ENCODE measurements around the gene ESYT2. TPM values are rescaled to one million over a fixed set of nuclear protein-coding genes. Genes with fewer than 3 reads are reported as not detected.
"Not testable (repeated sequence)": the region's sequence is repeated elsewhere in the genome, so short reads cannot be mapped to it uniquely, and the experiment has no call there.

ESYT2 gene
- polyA plus RNA-seq, 1 donor (not counting 4 experiments of a cell fraction or from before 2014, with no cell fraction given): 45.9 TPM

GRCh38 chr7:158698657-158699195, 130.6 kb downstream of the ESYT2 start:
- DNase-seq (ENCODE audit: low read depth, low spot score) (no peak), FAIRE-seq (no peak)
- Histone ChIP-seq H3K27me3 (ENCODE audit: control insufficient read depth, extremely low read depth, insufficient read depth, low read length) (no peaks in the 10 kb centered on the region), H3K4me1 (ENCODE audit: control insufficient read depth, extremely low read depth, insufficient read depth, low read length) (peaks cover 9% of the 10 kb centered on the region), H3K9me3 (ENCODE audit: control insufficient read depth, low read depth, low read length) (no peaks in the 10 kb centered on the region), H3K79me2 (ENCODE audit: control insufficient read depth, insufficient read depth, low read length) (peaks cover 66% of the 10 kb centered on the region), H3K27ac (ENCODE audit: control insufficient read depth, insufficient read depth, low read length) (no peak overlapping the region), H3K36me3 (ENCODE audit: control insufficient read depth in 2 of 2, extremely low read depth in 1 of 2, insufficient read depth in 2 of 2, low read length in 2 of 2) (peaks cover 0 to 13% of the 10 kb centered on the region in 2 experiments), H3K9me1 (ENCODE audit: control insufficient read depth, extremely low read depth, insufficient read depth, low read length) (no peaks in the 10 kb centered on the region), H3K4me3 (ENCODE audit: control insufficient read depth in 2 of 3, extremely low read depth in 1 of 3, insufficient read depth in 2 of 3, low read depth in 1 of 3, low read length in 3 of 3) (no peak overlapping the region), H3K4me2 (ENCODE audit: control insufficient read depth, extremely low read depth, insufficient read depth, low read depth, low read length) (no peak overlapping the region), H3K9ac (ENCODE audit: control insufficient read depth, extremely low read depth, insufficient read depth, low read length) (no peak overlapping the region), H4K20me1 (ENCODE audit: control insufficient read depth, extremely low read depth, insufficient read depth, low read length) (no peaks in the 10 kb centered on the region), H2AFZ (ENCODE audit: control insufficient read depth, low read length) (no peak overlapping the region)
- dilution Hi-C loops (cut with MboI; ENCODE audit: extremely low pct_ligation_motif_present, low sequenced_read_pairs): no loop called here
- TF ChIP-seq EZH2 (IDR thresholded peaks at IDR 0.05; ENCODE audit: low read length) (no peak), CTCF (optimal IDR thresholded peaks at IDR 0.05 in 1 of 3, IDR thresholded peaks at IDR 0.05 in 1 of 3, conservative IDR thresholded peaks at IDR 0.05 in 1 of 3; ENCODE audit: extremely low read depth in 1 of 3, insufficient read depth in 2 of 3, low read length in 3 of 3) (no peak)

GRCh38 chr7:158697597-158697996, 131.7 kb downstream of the ESYT2 start:
- H4K20me1 ChIP-seq (ENCODE audit: control insufficient read depth, extremely low read depth, insufficient read depth, low read length); dilution Hi-C loops (cut with MboI; ENCODE audit: extremely low pct_ligation_motif_present, low sequenced_read_pairs); H3K27me3 ChIP-seq (ENCODE audit: control insufficient read depth, extremely low read depth, insufficient read depth, low read length); H3K9ac ChIP-seq (ENCODE audit: control insufficient read depth, extremely low read depth, insufficient read depth, low read length); H3K4me1 ChIP-seq (ENCODE audit: control insufficient read depth, extremely low read depth, insufficient read depth, low read length); FAIRE-seq; H3K9me1 ChIP-seq (ENCODE audit: control insufficient read depth, extremely low read depth, insufficient read depth, low read length); H3K4me3 ChIP-seq (ENCODE audit: control insufficient read depth in 2 of 3, extremely low read depth in 1 of 3, insufficient read depth in 2 of 3, low read depth in 1 of 3, low read length in 3 of 3); DNase-seq (ENCODE audit: low read depth, low spot score); H2AFZ ChIP-seq (ENCODE audit: control insufficient read depth, low read length); H3K9me3 ChIP-seq (ENCODE audit: control insufficient read depth, low read depth, low read length); H3K4me2 ChIP-seq (ENCODE audit: control insufficient read depth, extremely low read depth, insufficient read depth, low read depth, low read length); H3K27ac ChIP-seq (ENCODE audit: control insufficient read depth, insufficient read depth, low read length): not testable (repeated sequence)
- Histone ChIP-seq H3K79me2 (ENCODE audit: control insufficient read depth, insufficient read depth, low read length) (peaks cover 54% of the 10 kb centered on the region), H3K36me3 (ENCODE audit: control insufficient read depth in 2 of 2, extremely low read depth in 1 of 2, insufficient read depth in 2 of 2, low read length in 2 of 2) (peaks cover 0 to 13% of the 10 kb centered on the region in 2 experiments)
